Stomach smooth muscle (tissue), 2 donors: ENCODE results near the gene CRACDL.

ENCODE experiments used
- H3K27ac ChIP-seq: one replicate; pipeline ENCODE4 v1.7.0; 2013; ENCODE audit warnings: mild to moderate bottlenecking, low read length, inconsistent platforms
- H3K27me3 ChIP-seq, 2 donors: one replicate each; pipeline ENCODE4 v1.7.0; 2013; ENCODE audit warnings: low read length in 2 of 2; ENCODE audit not compliant: insufficient read depth in 2 of 2, control insufficient read depth in 1 of 2
- H3K36me3 ChIP-seq, 2 donors: one replicate each; pipeline ENCODE4 v1.7.0; 2013; ENCODE audit warnings: low read length in 2 of 2; ENCODE audit not compliant: control insufficient read depth in 2 of 2, insufficient read depth in 2 of 2
- H3K4me1 ChIP-seq: one replicate; pipeline ENCODE4 v1.7.0; 2013; ENCODE audit warnings: low read length; ENCODE audit not compliant: control insufficient read depth, insufficient read depth
- H3K4me3 ChIP-seq, 2 donors: one replicate each; pipeline ENCODE4 v1.7.0; 2013; ENCODE audit warnings: low read length in 2 of 2
- H3K9ac ChIP-seq, 2 donors: one replicate each; pipeline ENCODE4 v1.7.0; 2013; ENCODE audit warnings: low read length in 2 of 2, mild to moderate bottlenecking in 1 of 2
- H3K9me3 ChIP-seq, 2 donors: one replicate each; pipeline ENCODE4 v1.7.0; 2013; ENCODE audit warnings: low read length in 2 of 2; ENCODE audit not compliant: control insufficient read depth in 2 of 2
- donor health status: healthy.
- donor health status: Pancreatic carcinoma.

CRACDL gene

GRCh38 chr2:98782570-98782969 is 153.5 kb downstream of the CRACDL start:
- H3K4me3 ChIP-seq, result no peak overlapping the region
- no peaks in the 10 kb centered on the region for H3K36me3 ChIP-seq
- no peak overlapping the region for H3K9ac ChIP-seq
- no peak overlapping the region for H3K27ac ChIP-seq
- H3K27me3 ChIP-seq, result no peaks in the 10 kb centered on the region
- no peaks in the 10 kb centered on the region for H3K4me1 ChIP-seq
- no peaks in the 10 kb centered on the region for H3K9me3 ChIP-seq

- no peak overlapping the region for H3K9ac ChIP-seq
- no peaks in the 10 kb centered on the region for H3K4me1 ChIP-seq
- no peaks in the 10 kb centered on the region for H3K27me3 ChIP-seq
- H3K36me3 ChIP-seq, result no peaks in the 10 kb centered on the region
- H3K4me3 ChIP-seq, result no peak overlapping the region
- H3K27ac ChIP-seq, result no peak overlapping the region
- H3K9me3 ChIP-seq, result no peaks in the 10 kb centered on the region
These were observed 154.2 kb downstream of the CRACDL start for GRCh38 chr2:98781822-98782221.

GRCh38 chr2:98778741-98779483 is 157.1 kb downstream of the CRACDL start:
- H3K4me3 ChIP-seq, result no peak overlapping the region
- H3K27me3 ChIP-seq, result no peaks in the 10 kb centered on the region
- no peaks in the 10 kb centered on the region for H3K9me3 ChIP-seq
- H3K27ac ChIP-seq, result no peak overlapping the region
- H3K9ac ChIP-seq, result no peak overlapping the region
- peaks cover 7% of the 10 kb centered on the region for H3K4me1 ChIP-seq
- no peaks in the 10 kb centered on the region for H3K36me3 ChIP-seq

GRCh38 chr2:98778151-98778550 is 157.9 kb downstream of the CRACDL start:
- Histone ChIP-seq H3K27ac (no peak overlapping the region), H3K9ac (no peak overlapping the region), H3K4me3 (no peak overlapping the region), H3K27me3 (no peaks in the 10 kb centered on the region), H3K9me3 (no peaks in the 10 kb centered on the region), H3K36me3 (no peaks in the 10 kb centered on the region), H3K4me1 (peaks cover 7% of the 10 kb centered on the region)

- Histone ChIP-seq H3K4me1 (peaks cover 7% of the 10 kb centered on the region), H3K4me3 (no peak overlapping the region), H3K27ac (no peak overlapping the region), H3K9ac (no peak overlapping the region), H3K36me3 (no peaks in the 10 kb centered on the region), H3K9me3 (no peaks in the 10 kb centered on the region), H3K27me3 (no peaks in the 10 kb centered on the region)
These were observed 158.3 kb downstream of the CRACDL start for GRCh38 chr2:98777710-98778109.

- Histone ChIP-seq H3K36me3 (no peaks in the 10 kb centered on the region), H3K27me3 (no peaks in the 10 kb centered on the region), H3K4me3 (no peak overlapping the region), H3K9me3 (no peaks in the 10 kb centered on the region), H3K9ac (no peak overlapping the region), H3K27ac (no peak overlapping the region), H3K4me1 (peaks cover 7% of the 10 kb centered on the region)
These were observed 158.9 kb downstream of the CRACDL start for GRCh38 chr2:98777076-98777475.

GRCh38 chr2:98776136-98776535 is 159.9 kb downstream of the CRACDL start:
- Histone ChIP-seq H3K4me1 (peaks cover 10% of the 10 kb centered on the region), H3K9ac (no peak overlapping the region), H3K36me3 (no peaks in the 10 kb centered on the region), H3K4me3 (no peak overlapping the region), H3K27ac (peak overlapping the region; percentile 64), H3K9me3 (no peaks in the 10 kb centered on the region), H3K27me3 (no peaks in the 10 kb centered on the region)

GRCh38 chr2:98775146-98775986 is 160.7 kb downstream of the CRACDL start:
- peaks cover 10% of the 10 kb centered on the region for H3K4me1 ChIP-seq
- H3K36me3 ChIP-seq, result no peaks in the 10 kb centered on the region
- H3K4me3 ChIP-seq, result peak overlapping the region in 1 of 2 donors; percentile 49
- peak overlapping the region in 1 of 2 donors; percentile 13 for H3K9ac ChIP-seq
- no peaks in the 10 kb centered on the region for H3K27me3 ChIP-seq
- H3K9me3 ChIP-seq, result no peaks in the 10 kb centered on the region
- H3K27ac ChIP-seq, result peak overlapping the region; percentile 64

- Histone ChIP-seq H3K9ac (no peak overlapping the region), H3K4me3 (no peak overlapping the region), H3K36me3 (no peaks in the 10 kb centered on the region), H3K4me1 (peaks cover 10% of the 10 kb centered on the region), H3K9me3 (no peaks in the 10 kb centered on the region), H3K27me3 (no peaks in the 10 kb centered on the region), H3K27ac (no peak overlapping the region)
These were observed 162.1 kb downstream of the CRACDL start for GRCh38 chr2:98773907-98774306.

GRCh38 chr2:98773169-98773568 is 162.9 kb downstream of the CRACDL start:
- no peak overlapping the region for H3K27ac ChIP-seq

GRCh38 chr2:98772536-98772935 is 163.5 kb downstream of the CRACDL start:
- Histone ChIP-seq H3K27me3 (no peaks in the 10 kb centered on the region), H3K4me1 (peaks cover 12% of the 10 kb centered on the region), H3K9me3 (no peaks in the 10 kb centered on the region), H3K9ac (no peak overlapping the region), H3K36me3 (no peaks in the 10 kb centered on the region), H3K27ac (no peak overlapping the region), H3K4me3 (no peak overlapping the region)

More at GRCh38 chr2:98773169-98773568, 162.9 kb downstream of the CRACDL start:
- no peaks in the 10 kb centered on the region for H3K27me3 ChIP-seq
- no peaks in the 10 kb centered on the region for H3K36me3 ChIP-seq
- no peaks in the 10 kb centered on the region for H3K9me3 ChIP-seq
- peaks cover 12% of the 10 kb centered on the region for H3K4me1 ChIP-seq
- no peak overlapping the region for H3K4me3 ChIP-seq
- no peak overlapping the region for H3K9ac ChIP-seq
